GM21360 (cell line): ENCODE data around the gene TSEN54.
"Not testable (repeated sequence)": the region's sequence is repeated elsewhere in the genome, so short reads cannot be mapped to it uniquely, and the experiment has no call there.

Experiments
- ATAC-seq: cut with Tn5 transposase; IDR thresholded peaks from one replicate; pipeline ENCODE4 v1.9.1; 2021; ENCODE audit warnings: mild to moderate bottlenecking, moderate library complexity; ENCODE audit not compliant: unreplicated experiment

TSEN54 gene

DNA sequence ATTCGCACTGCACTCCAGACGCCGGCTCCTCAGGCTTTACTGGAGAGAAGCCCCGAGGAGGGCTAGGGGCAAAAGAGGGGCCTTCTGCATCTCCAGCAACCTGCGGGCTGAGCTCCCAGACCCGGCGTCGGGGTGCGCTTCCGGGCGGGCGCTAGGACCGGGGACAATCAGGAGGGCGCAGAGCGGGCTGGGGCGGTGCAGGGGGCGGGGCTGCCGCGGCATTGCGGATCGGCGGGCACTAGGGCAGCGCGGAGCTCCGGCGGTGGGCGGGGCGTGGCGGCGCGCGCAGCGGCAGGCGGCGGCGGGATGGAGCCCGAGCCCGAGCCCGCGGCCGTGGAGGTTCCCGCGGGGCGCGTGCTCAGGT, at the start of gene TSEN54:
TSS of gene TSEN54 (plus strand) at position 274 of the 364 bp plus-strand sequence. CDS start at position 307, 33 bp downstream.
- ATAC-seq = peak; percentile 61

DNA sequence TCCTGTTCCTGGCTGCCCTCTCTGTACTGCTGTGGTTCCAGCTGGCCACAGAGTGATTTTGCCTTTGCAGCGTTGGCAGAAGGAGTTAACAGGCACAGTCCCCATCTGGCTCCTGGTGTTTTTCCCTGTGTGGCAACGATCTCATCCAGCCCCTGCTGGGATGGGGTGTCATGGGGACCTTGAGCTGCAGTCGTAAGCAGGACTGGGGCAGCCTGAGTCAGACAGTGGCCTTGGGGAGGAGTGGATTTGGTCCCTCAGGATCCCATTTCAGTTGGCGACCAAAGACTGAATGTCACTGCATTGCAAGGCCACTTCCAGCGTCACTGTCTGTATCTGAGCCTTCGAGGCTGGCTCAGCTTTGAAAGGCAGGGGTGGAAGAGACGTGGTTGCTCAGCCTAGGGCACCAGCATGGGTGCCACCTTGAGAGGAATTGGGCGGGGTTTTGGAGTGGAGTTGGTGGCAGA, 48.0 kb upstream of the TSEN54 start:
- ATAC-seq = no peak

DNA sequence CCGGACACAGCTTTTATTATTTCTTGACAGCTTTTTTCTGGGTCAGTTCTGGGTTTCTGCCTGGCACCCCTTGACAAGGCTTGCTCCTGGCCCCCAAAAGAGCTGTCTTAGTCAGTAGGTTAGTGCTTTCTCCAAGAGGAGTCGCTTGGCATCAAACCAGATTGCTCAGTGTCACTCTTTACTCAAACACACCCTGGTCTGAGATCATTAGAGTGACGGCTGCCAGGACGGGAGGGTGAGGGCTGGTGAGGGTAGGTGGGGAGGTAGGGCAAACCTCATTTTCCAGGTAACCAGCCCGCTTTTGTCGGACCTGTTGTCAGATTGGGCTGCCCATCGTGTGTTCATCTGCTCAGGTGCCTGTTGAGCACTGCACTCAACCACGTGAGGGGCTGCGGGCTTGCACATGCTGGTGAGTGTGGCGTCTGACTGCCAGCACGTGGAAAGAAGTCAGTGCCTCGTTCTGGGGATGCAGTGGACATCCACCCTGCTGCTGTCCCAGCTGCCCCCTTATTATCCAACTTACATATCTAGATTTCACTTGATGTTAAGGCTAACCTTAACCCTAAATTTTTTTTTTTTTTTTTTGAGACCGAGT, 47.5 kb upstream of the TSEN54 start:
- ATAC-seq = no peak

DNA sequence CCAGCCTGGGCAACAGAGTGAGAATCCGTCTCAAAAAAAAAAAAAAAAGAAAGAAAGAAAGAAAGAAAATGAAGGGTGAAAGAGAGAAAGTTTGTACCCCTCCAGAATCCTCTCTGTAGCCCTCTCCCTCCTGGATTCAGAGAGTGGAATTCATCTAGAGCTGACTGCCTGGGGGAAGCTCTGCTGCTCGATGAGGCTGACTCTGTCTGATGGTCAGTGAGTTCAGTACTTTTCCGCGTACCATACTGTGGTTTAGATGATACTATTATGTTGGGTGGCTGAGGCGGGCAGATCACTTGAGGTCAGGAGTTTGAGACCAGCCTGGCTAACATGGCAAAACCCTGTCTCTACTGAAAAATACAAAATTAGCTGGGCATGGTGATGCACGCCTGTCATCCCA, 45.1 kb upstream of the TSEN54 start:
- no peak for ATAC-seq

DNA sequence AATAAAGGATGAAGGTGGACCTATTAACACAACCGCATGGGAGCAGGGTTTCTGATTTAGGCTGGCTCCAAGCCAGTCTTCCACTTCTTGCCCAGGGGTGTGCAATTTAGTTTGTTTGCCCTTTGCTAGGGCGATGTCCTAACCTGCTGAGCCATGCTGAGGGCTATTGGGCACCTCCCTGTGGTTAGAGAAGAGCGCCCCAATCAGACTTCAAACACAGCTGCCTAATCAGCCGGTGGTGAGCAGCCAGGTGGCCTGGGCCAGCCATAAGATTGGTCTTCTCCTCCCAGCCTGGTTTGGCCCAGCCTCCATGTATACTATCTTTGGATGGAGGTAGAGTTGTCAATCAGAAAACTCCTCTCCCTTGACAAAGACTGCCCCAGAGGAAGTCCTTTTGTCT, 44.2 kb upstream of the TSEN54 start:
- ATAC-seq = no peak

DNA sequence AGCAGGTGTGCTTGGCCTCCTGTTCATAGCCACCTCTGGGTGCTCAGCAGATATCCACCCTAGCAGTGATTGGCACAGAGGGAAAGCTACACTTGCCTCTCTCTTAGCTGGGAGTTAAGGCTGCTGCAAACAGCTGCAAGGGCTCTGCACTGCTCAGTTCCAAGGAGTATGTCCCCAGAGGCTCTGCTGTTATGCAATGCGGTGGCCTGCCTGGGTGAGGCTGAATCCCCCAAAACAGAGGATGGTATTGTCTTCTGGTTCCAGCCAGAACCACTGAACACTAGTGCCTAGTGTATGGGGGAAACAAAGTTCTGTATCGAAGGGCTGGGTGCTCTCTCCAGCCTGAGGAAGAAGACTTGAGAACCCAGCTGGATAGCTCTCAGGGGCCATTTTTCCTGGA, 43.1 kb upstream of the TSEN54 start:
- no peak for ATAC-seq

DNA sequence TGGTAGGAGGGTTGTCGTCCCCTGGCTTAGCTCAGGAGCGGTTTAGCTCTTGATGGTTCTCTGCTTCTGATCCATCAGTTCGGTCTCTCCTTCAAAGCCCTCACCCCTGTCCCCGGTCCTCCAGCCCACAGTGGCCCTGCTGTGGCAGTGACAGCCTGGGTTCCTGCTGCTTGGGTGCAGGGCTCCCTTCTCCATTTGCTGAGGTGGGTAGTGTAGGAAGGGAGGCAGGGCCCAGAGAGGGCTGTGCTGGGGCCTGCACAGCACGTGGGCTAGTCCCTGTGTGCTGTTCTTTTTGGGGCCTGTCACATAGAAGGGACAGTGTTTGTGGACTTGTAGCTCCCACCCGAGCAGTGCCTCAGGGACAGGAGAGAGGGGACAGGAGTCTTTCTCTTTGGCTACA, 41.6 kb upstream of the TSEN54 start:
- no peak for ATAC-seq

DNA sequence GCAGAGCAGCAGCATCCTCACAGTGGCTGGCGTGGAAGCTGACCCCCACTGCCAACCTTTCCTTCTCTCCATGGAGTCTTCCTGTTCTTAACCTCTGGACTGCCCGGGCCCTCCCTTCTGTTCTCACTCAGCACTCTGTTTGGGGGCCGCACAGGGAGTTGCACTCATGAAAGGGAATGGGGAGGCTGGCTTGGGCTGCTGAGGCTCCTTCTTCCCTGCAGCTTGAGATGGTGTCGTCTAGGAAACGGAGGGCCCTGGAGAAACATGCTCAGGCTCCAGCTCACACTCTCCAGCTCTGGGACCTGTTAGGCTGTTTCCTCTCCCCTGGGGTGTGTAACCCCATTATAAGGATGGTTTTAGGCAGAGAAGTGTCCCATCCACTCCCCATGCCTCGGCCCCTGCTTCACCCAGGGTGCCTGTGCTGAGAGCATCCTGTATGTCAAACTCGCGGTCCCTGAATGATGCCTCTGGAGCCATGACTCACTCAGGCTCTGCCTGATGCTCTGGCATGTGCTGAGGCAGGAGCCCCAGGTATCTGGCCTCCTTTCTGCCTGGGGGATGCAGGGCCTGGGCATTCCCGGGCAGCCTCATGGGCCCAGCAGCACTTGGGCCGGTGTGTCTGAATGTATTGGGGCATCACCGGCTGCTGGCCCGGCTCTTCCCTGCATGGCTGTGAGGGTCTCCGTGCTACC, 41.0 kb upstream of the TSEN54 start:
- ATAC-seq = no peak

DNA sequence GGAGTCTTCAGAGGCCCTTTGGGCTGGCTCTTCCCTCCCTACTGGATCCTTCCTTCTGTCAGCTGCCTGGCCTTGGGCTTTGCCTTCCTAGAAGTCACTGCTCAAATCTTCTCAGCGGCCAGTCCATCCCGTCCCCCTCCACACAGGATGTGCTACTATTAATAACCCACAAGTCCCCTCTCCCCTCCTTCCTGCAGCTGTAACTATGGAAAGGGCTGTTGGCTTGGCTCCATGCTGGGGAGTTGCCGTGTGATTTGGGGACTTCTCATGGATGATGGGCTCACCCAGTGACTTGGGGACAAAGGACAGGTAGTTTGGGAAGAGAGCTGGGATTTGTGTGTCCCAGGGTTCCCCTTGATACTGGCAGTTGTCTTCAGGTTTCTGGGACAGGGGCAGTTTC, 40.5 kb upstream of the TSEN54 start:
- ATAC-seq = no peak

DNA sequence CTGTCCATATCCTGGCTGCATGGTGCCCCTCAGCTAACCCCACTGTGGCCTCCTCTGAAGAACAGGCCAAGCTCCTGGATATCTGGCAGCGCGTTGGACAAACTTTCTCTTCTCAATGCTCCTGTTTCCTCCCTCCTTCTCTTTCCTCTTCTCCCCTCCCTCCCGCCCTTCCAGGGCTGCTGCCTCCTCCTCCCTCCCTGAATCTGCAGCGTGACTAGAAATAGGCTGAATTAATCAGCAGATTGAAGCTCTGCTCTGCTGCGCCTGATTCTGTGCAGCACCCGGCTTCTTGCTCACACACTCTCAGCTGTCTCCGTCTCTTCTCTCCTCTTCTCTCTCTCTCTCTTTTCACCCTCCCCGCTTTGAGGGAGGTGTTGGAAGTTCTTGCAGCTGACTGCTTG, 40.1 kb upstream of the TSEN54 start:
- ATAC-seq = no peak

DNA sequence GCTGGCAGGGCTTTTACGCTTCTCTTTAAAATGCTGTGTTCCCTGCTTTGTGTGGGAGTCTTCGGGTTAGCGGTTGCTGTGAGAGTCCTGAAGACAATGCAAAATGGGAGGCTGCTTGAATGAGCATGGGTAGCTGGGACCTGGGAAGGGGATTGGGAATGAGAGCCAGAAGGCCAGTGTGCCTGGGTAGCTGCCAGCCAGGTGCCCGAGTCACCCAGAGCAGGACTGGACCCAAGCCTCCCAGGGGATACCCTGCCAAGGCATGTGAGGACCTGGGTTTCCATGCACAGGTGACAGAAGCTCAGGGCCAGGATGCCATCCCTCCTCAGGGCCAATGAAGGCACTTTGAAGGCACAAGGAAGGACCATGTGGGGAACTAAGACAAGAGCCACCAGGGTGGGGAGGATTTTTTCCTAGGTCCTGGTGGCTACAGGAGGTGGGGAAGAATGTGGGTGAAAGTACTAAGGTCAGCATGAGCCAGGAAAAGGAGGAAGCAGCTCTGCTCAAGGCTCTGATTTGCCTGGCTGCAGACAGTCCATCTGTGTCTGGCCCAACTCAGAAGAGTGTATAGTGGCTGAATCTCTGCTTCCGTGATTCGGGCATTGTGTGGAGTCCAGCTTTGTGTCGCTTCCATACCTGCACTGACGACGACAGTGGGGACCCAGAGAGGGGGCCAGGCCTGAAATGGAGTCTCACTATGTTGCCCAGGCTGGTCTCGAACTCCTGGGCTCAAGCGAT, 39.4 kb upstream of the TSEN54 start:
- ATAC-seq = no peak

DNA sequence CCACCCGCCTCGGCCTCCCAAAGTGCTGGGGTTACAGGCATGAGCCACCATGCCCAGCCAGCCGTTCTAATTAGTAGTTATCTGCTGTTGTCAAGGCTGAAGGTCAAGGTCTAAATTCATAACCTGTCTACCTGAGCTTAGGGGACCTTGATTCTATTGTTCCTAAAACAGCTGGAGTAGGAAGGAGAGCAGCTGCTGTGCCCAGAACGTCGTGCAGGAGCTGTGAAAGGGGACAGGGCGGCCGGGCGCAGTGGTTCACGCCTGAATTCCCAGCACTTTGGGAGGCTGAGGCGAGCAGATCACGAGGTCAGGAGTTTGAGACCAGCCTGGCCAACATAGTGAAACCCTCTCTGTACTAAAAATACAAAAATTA, 38.9 kb upstream of the TSEN54 start:
- ATAC-seq = not testable (repeated sequence)

DNA sequence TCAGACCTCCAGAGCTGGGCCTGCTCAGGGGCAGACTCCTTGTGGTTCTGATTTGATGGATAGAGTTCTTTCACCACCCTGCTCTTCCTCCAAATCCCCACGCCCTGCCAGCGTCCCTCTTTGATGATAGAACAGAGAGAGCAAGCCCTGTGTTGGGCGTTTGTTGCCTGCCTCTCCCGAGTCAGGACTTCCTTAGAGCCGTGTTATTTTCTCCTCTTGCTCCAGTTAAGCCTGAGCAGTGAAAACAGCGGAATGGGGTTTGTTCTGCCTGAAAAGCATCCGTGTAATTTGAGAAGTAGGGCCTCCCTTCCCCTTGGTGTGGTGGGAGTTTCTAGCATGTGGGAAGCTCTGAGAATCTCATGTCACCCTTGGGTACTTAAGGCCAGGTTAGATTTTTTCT, 37.8 kb upstream of the TSEN54 start:
- ATAC-seq = no peak

DNA sequence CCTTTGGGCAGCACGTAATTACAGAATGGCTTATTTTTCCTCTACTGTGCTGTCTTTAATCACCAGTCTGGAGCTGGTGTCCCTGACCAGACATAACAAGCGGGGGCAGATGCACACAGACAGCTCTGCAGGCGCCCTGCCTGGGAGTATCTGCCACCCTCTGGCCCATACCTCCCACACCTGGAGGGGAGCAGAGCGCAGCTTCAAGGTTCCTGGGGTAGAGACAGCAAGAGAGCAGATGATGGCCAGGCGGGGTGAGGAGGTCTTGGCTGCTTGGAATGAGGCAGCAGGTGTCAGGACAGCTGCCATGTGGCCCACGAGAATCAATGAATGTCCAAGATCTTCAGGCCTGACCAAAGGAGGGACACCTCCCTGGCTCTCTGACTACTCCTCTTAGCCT, 36.0 kb upstream of the TSEN54 start:
- ATAC-seq = no peak

DNA sequence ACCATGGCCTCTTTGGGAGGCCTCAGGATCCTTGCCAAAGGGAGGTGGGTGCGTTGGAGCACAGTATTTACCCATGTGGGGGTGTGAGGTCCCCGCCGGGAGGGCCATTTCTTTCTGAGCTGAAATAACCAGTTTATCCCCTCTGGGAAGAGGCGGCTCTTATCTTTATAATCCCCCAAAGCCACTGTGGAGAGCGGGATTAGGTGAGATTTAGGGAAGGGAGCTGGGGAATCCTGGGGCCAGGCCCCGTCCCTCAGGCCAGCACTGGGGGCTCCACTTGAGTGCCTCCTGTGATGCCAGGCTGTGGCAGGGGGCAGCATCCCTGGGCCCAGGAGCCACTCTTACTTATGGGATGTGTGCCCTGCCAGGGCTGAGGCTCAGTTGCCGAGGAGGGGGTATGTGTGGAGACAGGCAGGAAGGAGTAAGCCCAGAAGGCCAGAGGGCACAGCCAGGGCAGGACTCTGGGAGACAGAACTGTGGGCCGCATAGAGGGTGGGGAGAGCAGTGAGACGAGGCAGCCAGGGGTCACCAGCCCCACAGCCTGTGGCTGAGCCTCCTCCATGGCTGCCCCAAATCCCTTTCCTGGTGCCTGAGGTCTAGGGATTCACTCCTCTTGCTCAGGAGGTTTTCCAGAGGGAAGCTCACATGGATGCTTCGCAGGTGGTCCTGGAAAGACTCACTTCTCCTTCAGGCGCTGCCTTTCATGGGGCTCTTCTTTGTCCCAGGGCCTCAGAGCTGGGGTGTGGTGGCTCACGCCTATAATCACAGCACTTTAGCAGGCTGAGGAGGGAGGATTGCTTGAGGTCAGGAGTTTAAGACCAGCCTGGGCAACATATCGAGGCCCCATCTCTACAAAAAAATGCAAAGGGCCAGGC, 34.9 kb upstream of the TSEN54 start:
- ATAC-seq = no peak

DNA sequence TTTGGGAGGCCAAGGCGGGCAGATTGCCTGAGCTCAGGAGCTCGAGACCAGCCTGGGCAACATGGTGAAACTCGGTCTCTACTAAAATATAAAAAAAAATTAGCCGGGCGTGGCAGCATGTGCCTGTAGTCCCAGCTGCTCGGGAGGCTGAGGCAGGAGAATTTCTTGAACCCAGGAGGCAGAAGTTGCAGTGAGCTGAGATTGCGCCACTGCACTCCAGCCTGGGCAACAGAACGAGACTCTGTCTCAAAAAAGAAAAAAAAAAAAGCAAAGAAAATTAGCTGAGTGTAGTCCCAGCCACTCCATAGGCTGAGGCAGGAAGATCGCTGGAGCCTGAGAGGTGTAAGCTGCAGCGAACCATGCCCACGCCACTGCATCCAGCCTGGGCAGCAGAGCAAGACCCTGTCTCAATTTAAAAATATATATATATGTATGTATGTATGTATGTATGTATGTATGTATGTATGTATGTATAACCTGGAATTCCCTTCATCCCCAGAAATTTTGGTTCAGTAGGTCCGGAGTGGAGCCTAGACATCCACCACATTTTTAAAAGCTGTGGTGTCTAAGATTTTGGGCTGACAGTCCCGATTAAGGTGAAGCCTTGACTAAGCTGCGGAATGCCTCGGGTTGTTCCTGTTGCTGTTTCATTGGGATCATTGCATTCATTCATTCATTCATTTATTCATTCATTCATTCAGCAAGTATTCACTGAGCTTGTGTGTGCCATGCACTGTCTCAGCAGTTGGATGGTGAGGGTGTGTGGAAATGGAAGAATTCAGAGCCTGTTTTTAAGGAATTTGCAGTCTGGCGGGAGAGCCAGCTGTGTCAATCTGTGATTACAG, 34.0 kb upstream of the TSEN54 start:
- ATAC-seq = no peak

DNA sequence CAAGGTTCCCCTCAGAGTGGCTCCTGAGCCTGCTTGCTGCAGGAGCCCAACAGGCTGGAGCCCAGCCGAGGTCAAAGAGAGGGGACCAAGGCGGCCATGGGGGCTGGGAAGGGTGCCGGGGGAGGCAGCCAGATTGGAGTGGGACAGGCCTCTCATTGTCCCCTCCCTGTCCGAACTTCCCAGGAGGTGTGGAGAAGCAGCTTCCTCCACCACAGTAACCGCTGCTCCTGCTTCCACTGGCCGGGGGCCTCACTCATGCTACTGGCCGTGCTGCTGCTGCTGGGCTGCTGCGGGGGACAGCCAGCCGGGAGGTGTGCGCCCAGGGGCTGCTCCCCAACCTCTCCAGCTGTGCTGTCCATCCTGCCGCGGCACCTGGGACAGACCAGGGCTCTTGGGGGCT, 30.6 kb upstream of the TSEN54 start:
- no peak for ATAC-seq

DNA sequence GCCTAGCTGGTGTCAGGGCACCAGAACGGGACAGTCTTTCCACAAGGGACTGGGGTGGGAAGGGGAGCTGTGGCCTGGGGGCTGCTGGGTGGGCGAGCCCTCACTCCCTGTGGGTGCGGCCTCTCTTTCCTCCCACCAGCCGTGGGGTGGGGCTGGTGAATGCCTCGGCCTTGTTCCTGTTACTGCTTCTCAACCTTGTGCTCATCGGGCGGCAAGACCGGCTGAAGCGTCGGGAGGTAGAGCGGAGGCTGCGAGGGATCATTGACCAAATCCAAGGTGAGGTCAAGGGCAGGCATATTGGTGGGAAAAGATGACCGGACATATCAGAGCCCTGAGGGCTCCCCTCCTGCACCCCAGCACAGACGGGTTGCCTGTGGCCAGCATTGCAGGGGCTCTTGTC, 30.2 kb upstream of the TSEN54 start:
- no peak for ATAC-seq

DNA sequence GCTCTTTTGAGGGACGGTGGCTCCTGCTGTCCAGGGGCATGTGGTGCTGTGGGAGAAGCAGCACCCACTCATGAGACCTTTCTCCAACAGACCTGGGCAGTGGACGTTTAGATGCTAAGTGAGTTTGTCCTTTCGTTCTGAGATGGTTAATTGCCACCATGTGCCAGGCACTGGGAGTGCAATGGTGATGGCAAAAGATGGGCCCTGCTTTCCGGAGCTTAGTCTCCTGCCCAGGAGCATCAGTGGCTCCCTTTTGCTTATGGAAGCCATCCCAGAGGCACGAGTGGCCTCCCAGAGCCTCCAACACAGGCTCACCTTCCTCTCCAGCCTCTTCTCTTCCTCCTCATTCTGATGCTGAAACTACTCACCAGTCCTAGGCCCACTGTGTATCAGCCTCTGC, 29.4 kb upstream of the TSEN54 start:
- ATAC-seq = no peak

DNA sequence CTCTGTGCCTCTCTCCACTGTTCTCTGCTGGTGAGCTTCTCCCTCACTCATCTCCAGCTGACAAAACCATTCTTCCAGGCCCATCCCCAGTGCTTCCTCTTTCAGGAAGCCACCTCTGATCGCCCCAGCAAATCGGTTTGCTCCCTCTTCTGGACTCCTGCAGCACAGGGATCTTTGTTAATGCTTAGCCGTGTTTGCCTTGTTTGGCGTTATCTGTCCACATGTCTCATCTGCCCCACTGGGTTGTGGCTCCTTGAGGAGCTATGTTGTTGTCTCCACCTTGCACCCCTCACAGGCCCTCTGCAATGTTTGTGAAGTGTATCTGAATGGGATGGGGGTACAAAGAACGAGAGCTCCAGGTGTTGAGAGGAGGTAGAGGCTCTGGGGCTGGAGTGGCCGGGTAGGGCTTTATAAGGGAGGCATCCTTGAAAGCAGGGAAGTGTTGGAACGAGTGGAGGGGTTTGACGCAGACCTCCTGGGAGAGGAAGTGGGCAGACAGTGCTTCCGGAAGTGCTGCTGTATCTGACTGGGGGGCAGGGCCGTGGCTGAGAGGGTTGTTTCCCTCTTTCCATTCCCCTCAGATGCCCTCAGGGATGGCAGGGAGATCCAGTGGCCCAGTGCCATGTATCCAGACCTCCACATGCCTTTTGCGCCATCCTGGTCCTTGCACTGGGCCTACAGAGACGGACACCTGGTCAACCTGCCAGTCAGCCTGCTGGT, 28.8 kb upstream of the TSEN54 start:
- ATAC-seq = no peak
